Activated CD4-positive, alpha-beta T cell treated with anti-CD3 and anti-CD28 coated beads, Interleukin-2, amount 10 ng/mL, durations not matched to agents 24 days and 14 days (primary cell): Measurements from ENCODE around the gene NACC1. TPM values are rescaled to one million over a fixed set of nuclear protein-coding genes. Genes with fewer than 3 reads are reported as not detected.

Experiments used
- total RNA-seq: library from RNA; stranded (reverse); gene quantifications from 2 replicates; pipeline ENCODE4 v1.2.3, GENCODE V29; 2022

NACC1 gene
- total RNA-seq, 1 donor from 2014 or later: 121 TPM

Other genes with a start within 250 kb of the NACC1 start
- gene DNASE2, start 236.8 kb upstream of the NACC1 start, total RNA-seq: 21.5 and 22.0 TPM in 2 replicates
- gene KLF1, start 231.1 kb upstream of the NACC1 start, total RNA-seq: 0.77 and 1.2 TPM in 2 replicates
- 66.9 and 71.6 TPM in 2 replicates for gene GCDH, start 227.1 kb upstream of the NACC1 start, total RNA-seq
- 2.3 and 3.3 TPM in 2 replicates for gene SYCE2, start 199.0 kb upstream of the NACC1 start, total RNA-seq
- gene FARSA, start 184.6 kb upstream of the NACC1 start, total RNA-seq: 202 and 208 TPM in 2 replicates
- 987 and 994 TPM in 2 replicates for gene CALR, start 179.7 kb upstream of the NACC1 start, total RNA-seq
- 208 and 212 TPM in 2 replicates for gene RAD23A, start 172.4 kb upstream of the NACC1 start, total RNA-seq
- gene GADD45GIP1, start 161.0 kb upstream of the NACC1 start, total RNA-seq: 32.4 and 34.4 TPM in 2 replicates
- gene DAND5, start 148.7 kb upstream of the NACC1 start, total RNA-seq: 0.12 TPM in 1 of 2 replicates, not detected in the other
- 8.3 and 10.4 TPM in 2 replicates for gene NFIX, start 122.8 kb upstream of the NACC1 start, total RNA-seq
- gene LYL1, start 15.4 kb upstream of the NACC1 start, total RNA-seq: 2.1 and 2.4 TPM in 2 replicates
- gene TRMT1, start 1.5 kb upstream of the NACC1 start, total RNA-seq: 153 and 155 TPM in 2 replicates
- 66.2 and 73.5 TPM in 2 replicates for gene STX10, start 32.1 kb downstream of the NACC1 start, total RNA-seq
- 161 TPM in 2 replicates for gene IER2, start 32.1 kb downstream of the NACC1 start, total RNA-seq